Sigmoid colon (tissue), 4 donors: ENCODE results near the gene SCUBE1.

Source experiments
- CTCF ChIP-seq, 4 experiments: fragments of 450-650 bp in 3 of 4; fragments of 200-600 bp in 1 of 4; IDR thresholded peaks; one replicate each; pipeline ENCODE4 v1.5.1; 2016 to 2019; ENCODE audit warnings: antibody characterized with exemption in 4 of 4, mild to moderate bottlenecking in 3 of 4, moderate library complexity in 2 of 4
- EP300 ChIP-seq, 4 donors: sonication (generic); formaldehyde crosslinking; IDR thresholded peaks; one replicate each; pipeline ENCODE4 v1.6.1; 2017; ENCODE audit warnings: antibody characterized with exemption in 4 of 4
- POLR2A ChIP-seq, 2 donors: fragments of 450-650 bp; IDR thresholded peaks; one replicate each; pipeline ENCODE4 v1.6.1; 2016; ENCODE audit warnings: antibody characterized with exemption in 2 of 2, mild to moderate bottlenecking in 2 of 2, moderate library complexity in 2 of 2
- POLR2AphosphoS5 ChIP-seq, 4 donors: sonication (generic); formaldehyde crosslinking; IDR thresholded peaks; one replicate each; pipeline ENCODE4 v1.6.1; 2017; ENCODE audit warnings: antibody characterized with exemption in 4 of 4

GRCh38 chr22:43240614-43241013 is 102.6 kb downstream of the SCUBE1 start:
- TF ChIP-seq CTCF (IDR thresholded peaks at IDR 0.05), result no peak
- no peak for TF ChIP-seq POLR2A (IDR thresholded peaks at IDR 0.05)
- no peak for TF ChIP-seq POLR2AphosphoS5 (IDR thresholded peaks at IDR 0.05)
- no peak for TF ChIP-seq EP300 (IDR thresholded peaks at IDR 0.05)
